ENCODE results near the gene HSPA6.
A peak's percentile ranks its signal among the peaks of the same experiment; 100 is the strongest.
"Not testable (repeated sequence)": the region's sequence is repeated elsewhere in the genome, so short reads cannot be mapped to it uniquely, and the experiment has no call there.

HSPA6 gene

GRCh38 chr1:161523817-161524741 is at the start of gene HSPA6:
TSS of gene HSPA6 (plus strand) at chr1:161524540. CDS start at chr1:161524659, 119 bp downstream.
- Mint-ChIP-seq H3K4me1 (ENCODE audit: low read depth) (peaks cover 12% of the 10 kb centered on the region), H3K27me3 (ENCODE audit: low read depth) (peaks cover 50% of the 10 kb centered on the region), H3K4me3 (peak within 1 kb of the TSS; percentile 86), H3K27ac (peak within 1 kb of the TSS; percentile 79)
- H3K36me3 Mint-ChIP-seq (ENCODE audit: low read depth); H3K9me3 Mint-ChIP-seq: not testable (repeated sequence)
- peak; percentile 60 for DNase-seq (ENCODE audit: low spot score)

- H3K36me3 Mint-ChIP-seq (ENCODE audit: low read depth); H3K9me3 Mint-ChIP-seq; H3K4me3 Mint-ChIP-seq; DNase-seq (ENCODE audit: low spot score); H3K27ac Mint-ChIP-seq; H3K4me1 Mint-ChIP-seq (ENCODE audit: low read depth): not testable (repeated sequence)
- peaks cover 43% of the 10 kb centered on the region for H3K27me3 Mint-ChIP-seq (ENCODE audit: low read depth)
These were observed 46.6 kb upstream of the HSPA6 start for GRCh38 chr1:161477711-161478110.

DNA sequence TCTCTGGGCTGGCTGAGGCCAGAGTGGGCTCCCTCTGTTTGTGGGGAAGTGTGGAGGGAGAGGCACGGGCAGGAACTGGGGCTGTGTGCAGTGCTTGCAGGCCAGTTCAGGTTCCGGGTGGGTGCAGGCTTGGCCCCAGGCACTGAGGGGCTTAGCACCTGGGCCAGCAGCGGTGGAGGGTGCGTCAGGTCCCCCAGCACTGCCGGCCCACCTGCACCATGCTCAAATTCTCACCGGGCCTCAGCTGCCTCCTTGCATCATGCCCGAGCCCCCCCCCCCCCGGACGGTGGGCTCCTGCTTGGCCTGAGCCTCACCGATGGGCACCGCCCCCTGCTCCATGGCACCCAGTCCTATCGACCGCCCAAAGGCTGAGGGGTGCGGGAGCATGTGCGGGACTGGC is 45.4 kb upstream of the HSPA6 start:
- Mint-ChIP-seq H3K4me1 (ENCODE audit: low read depth) (no peaks in the 10 kb centered on the region), H3K9me3 (no peaks in the 10 kb centered on the region), H3K36me3 (ENCODE audit: low read depth) (no peaks in the 10 kb centered on the region), H3K27ac (no peak overlapping the region), H3K4me3 (no peak overlapping the region), H3K27me3 (ENCODE audit: low read depth) (peaks cover 34% of the 10 kb centered on the region)
- DNase-seq (ENCODE audit: low spot score), result no peak

GRCh38 chr1:161480381-161481035 is 43.8 kb upstream of the HSPA6 start:
- DNase-seq (ENCODE audit: low spot score), result no peak

GRCh38 chr1:161481624-161482392 is 42.5 kb upstream of the HSPA6 start:
- DNase-seq (ENCODE audit: low spot score), result no peak
- Mint-ChIP-seq H3K4me1 (ENCODE audit: low read depth) (no peaks in the 10 kb centered on the region), H3K36me3 (ENCODE audit: low read depth) (no peaks in the 10 kb centered on the region), H3K27ac (no peak overlapping the region), H3K27me3 (ENCODE audit: low read depth) (peaks cover 29% of the 10 kb centered on the region), H3K9me3 (no peaks in the 10 kb centered on the region), H3K4me3 (no peak overlapping the region)

More at GRCh38 chr1:161480381-161481035, 43.8 kb upstream of the HSPA6 start:
- no peaks in the 10 kb centered on the region for H3K9me3 Mint-ChIP-seq
- H3K4me3 Mint-ChIP-seq, result no peak overlapping the region
- H3K4me1 Mint-ChIP-seq (ENCODE audit: low read depth), result no peaks in the 10 kb centered on the region
- H3K27ac Mint-ChIP-seq, result no peak overlapping the region
- peaks cover 25% of the 10 kb centered on the region for H3K27me3 Mint-ChIP-seq (ENCODE audit: low read depth)
- no peaks in the 10 kb centered on the region for H3K36me3 Mint-ChIP-seq (ENCODE audit: low read depth)

DNA sequence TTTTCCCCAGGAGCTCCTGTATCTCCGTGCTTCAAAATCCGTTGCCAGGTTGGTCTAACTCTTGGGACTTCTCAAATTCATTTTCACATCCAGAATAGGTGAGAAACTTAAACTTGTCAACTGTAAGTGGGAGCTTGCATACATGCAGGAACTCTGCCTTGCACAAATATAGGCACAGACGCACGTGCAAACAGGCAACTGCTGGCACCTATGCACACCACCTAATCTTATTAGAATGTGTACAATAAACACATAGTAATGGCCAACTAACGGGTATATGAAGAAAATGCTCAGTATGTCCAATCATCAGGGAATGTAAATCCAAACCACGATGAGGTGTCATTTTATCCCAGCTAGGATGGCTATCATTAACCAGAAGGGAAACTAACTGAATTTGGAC is 41.7 kb upstream of the HSPA6 start:
- no peak for DNase-seq (ENCODE audit: low spot score)
- Mint-ChIP-seq H3K9me3 (no peaks in the 10 kb centered on the region), H3K4me3 (no peak overlapping the region), H3K27ac (no peak overlapping the region), H3K4me1 (ENCODE audit: low read depth) (no peaks in the 10 kb centered on the region), H3K36me3 (ENCODE audit: low read depth) (no peaks in the 10 kb centered on the region), H3K27me3 (ENCODE audit: low read depth) (peaks cover 25% of the 10 kb centered on the region)

DNA sequence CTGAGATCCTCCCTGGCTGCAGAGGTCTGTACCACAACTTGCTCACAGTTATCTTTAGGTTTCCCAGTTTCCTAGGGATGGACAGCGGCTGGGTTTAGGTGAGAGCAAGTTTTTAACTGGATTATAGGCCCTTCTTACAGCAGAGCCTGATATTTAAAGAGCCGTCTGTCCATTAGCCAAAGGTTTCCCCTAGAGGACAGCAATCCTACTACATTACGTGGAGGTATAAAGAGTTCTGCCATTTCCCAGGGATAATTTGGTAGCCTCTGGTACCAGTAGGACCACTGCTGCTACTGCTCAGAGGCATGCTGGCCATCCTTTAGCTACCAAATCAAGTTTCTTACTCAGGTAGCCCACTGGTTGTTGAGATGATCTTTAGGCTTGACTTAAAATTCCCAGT is 41.0 kb upstream of the HSPA6 start:
- H3K27me3 Mint-ChIP-seq (ENCODE audit: low read depth), result peaks cover 23% of the 10 kb centered on the region
- H3K9me3 Mint-ChIP-seq, result no peaks in the 10 kb centered on the region
- H3K36me3 Mint-ChIP-seq (ENCODE audit: low read depth), result no peaks in the 10 kb centered on the region
- H3K27ac Mint-ChIP-seq, result no peak overlapping the region
- no peaks in the 10 kb centered on the region for H3K4me1 Mint-ChIP-seq (ENCODE audit: low read depth)
- H3K4me3 Mint-ChIP-seq, result no peak overlapping the region
- no peak for DNase-seq (ENCODE audit: low spot score)

DNA sequence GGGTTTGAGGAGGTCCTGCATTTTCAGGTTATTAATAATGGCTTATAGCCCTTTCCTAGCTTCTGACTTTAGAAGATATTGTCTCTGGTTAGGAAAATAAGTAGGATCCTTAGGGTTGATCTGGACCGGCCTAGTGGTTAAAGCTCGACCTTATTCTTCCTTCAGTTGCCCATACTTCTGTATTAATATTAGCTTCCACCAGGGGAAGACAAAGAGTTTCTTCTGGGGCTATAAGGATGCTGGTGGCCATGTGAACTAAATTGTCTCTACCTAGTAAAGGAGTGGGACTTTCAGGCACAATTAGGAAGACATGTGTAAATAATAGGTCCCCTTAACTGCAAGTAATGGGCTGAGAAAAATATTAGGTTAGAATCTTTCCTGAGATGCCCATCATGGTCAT is 39.7 kb upstream of the HSPA6 start:
- Mint-ChIP-seq H3K27me3 (ENCODE audit: low read depth) (peaks cover 31% of the 10 kb centered on the region), H3K27ac (no peak overlapping the region), H3K4me3 (no peak overlapping the region), H3K4me1 (ENCODE audit: low read depth) (no peaks in the 10 kb centered on the region), H3K9me3 (no peaks in the 10 kb centered on the region), H3K36me3 (ENCODE audit: low read depth) (no peaks in the 10 kb centered on the region)
- no peak for DNase-seq (ENCODE audit: low spot score)

DNA sequence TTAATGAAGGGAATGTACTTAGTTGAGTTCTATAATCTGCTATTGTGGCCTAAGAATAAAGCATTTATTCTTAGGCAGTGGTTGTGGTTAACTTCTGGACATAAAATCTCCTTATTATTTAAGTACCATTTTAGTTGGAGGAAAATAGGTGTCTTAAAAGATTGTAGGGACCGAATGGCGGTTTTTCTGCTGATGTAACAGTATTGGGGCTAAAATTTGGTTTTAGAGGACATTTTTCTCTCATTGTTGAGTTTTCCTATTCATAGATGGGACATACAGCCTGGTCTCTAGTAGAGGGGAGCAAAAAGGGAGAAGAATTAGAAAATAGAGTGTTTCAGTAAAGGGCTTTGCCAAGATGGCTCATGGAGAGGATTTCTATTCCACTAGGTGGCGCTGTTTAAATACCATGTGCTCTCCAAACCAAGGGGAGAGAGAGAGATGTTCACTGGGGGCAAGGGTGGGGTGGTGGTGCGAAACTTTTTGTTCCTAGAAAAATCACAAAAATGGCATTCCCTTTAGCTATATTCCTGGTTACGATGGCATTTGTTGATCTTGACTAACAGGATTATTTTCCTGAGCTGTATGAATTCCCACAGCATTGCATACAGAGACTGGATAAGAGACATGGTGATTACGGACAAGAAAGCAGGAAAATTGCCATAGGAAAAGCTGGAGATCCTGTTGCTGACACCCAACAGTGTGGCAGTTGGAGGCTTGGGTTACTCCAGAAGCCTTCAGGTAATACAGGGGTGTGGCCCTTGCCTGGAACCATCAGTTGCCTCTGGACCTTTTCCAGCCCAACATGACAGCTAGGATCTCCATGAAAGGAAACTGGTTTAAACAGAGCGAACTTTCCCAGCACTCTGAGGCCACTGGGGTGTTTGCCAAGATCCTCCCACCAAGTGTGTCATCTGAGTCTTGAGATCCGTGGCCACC is 37.3 kb upstream of the HSPA6 start:
- Mint-ChIP-seq H3K27me3 (ENCODE audit: low read depth) (peaks cover 44% of the 10 kb centered on the region), H3K27ac (no peak overlapping the region), H3K4me3 (no peak overlapping the region), H3K4me1 (ENCODE audit: low read depth) (peaks cover 18% of the 10 kb centered on the region), H3K9me3 (no peaks in the 10 kb centered on the region), H3K36me3 (ENCODE audit: low read depth) (no peaks in the 10 kb centered on the region)
- DNase-seq (ENCODE audit: low spot score), result no peak

- DNase-seq (ENCODE audit: low spot score), result no peak
- H3K4me3 Mint-ChIP-seq, result peak overlapping the region; percentile 11
- H3K9me3 Mint-ChIP-seq, result no peaks in the 10 kb centered on the region
- H3K4me1 Mint-ChIP-seq (ENCODE audit: low read depth), result peaks cover 25% of the 10 kb centered on the region
- peaks cover 63% of the 10 kb centered on the region for H3K27me3 Mint-ChIP-seq (ENCODE audit: low read depth)
- H3K27ac Mint-ChIP-seq, result no peak overlapping the region
- no peaks in the 10 kb centered on the region for H3K36me3 Mint-ChIP-seq (ENCODE audit: low read depth)
These were observed 32.9 kb upstream of the HSPA6 start for GRCh38 chr1:161491472-161491871.

DNA sequence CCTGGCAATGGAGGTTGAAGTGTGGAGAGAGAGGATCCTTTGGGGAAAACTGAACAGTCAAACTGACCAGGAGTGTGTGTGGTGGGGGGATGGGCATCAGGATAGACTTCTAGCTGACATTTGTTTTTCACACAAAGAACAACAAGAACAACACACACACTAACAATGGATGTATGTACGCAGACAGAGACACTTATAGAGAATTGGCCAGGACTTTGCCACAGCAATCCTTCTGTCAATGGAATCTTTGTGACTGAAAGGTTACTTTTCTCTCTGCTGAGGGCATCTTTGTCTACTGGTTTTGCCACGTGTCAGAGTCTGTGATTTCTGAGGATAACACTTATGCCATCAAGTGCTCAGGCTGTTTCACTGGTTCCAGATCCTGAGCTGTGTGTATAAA is 31.5 kb upstream of the HSPA6 start:
- peaks cover 67% of the 10 kb centered on the region for H3K27me3 Mint-ChIP-seq (ENCODE audit: low read depth)
- no peak overlapping the region for H3K4me3 Mint-ChIP-seq
- H3K36me3 Mint-ChIP-seq (ENCODE audit: low read depth), result no peaks in the 10 kb centered on the region
- no peak overlapping the region for H3K27ac Mint-ChIP-seq
- no peak for DNase-seq (ENCODE audit: low spot score)
- H3K4me1 Mint-ChIP-seq (ENCODE audit: low read depth), result peaks cover 25% of the 10 kb centered on the region
- H3K9me3 Mint-ChIP-seq, result no peaks in the 10 kb centered on the region

DNA sequence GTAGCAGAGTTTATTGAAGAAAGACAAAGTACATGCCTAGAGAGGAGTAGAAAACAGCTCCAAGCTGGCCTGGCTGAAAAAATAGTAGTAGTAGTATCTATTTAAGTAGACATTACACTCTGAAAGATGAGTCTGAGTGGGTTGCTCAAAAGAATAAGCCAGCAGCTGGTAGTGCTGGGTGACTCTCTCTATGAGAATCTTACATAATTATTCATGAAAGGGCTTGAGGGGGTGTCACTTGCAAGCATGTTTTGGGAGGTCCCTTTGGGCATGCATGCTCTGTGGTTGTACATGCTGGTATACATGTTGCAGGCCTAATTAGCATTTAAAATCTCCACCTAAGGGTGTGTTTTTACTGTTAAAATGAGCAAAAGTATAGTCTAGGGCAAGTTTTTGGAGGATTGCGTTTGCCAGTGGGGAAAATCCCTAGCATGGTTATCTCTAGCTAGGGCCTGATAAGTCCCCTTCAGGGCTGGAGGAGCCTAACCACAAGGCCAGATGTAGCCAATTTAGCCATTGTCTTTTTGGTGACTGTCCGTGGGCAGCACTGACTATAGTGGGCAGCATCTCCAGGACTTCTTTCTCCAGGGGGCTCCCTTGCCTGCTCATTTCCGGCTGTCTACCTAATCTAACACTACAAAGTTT is 30.1 kb upstream of the HSPA6 start:
- Mint-ChIP-seq H3K27ac (no peak overlapping the region), H3K4me1 (ENCODE audit: low read depth) (peaks cover 33% of the 10 kb centered on the region), H3K36me3 (ENCODE audit: low read depth) (no peaks in the 10 kb centered on the region), H3K27me3 (ENCODE audit: low read depth) (peaks cover 66% of the 10 kb centered on the region), H3K9me3 (no peaks in the 10 kb centered on the region), H3K4me3 (no peak overlapping the region)
- no peak for DNase-seq (ENCODE audit: low spot score)

GRCh38 chr1:161495490-161495889 is 28.9 kb upstream of the HSPA6 start:
- DNase-seq (ENCODE audit: low spot score), result no peak
- Mint-ChIP-seq H3K27me3 (ENCODE audit: low read depth) (peaks cover 60% of the 10 kb centered on the region), H3K36me3 (ENCODE audit: low read depth) (no peaks in the 10 kb centered on the region), H3K9me3 (no peaks in the 10 kb centered on the region), H3K4me1 (ENCODE audit: low read depth) (peaks cover 36% of the 10 kb centered on the region), H3K4me3 (no peak overlapping the region), H3K27ac (no peak overlapping the region)

All from T-helper 2 cell treated with Interferon-gamma antibody and Interleukin-4, amounts not matched to agents 5 μg/mL and 100 μg/mL, for 36 hours (primary cell).